H1 (cell line): Measurements from ENCODE around the gene PSMC1. TPM values are rescaled to one million over a fixed set of nuclear protein-coding genes. Genes with fewer than 3 reads are reported as not detected.

Experiments
- CTCF ChIA-PET: fragments of 300-600 bp; sonication (Branson Sonifier 250); formaldehyde crosslinking; loops from one replicate; lab custom pipeline; 2021; ENCODE audit not compliant: partially characterized antibody; lab: Charles Lee
- POLR2A ChIA-PET: fragments of 300-600 bp; sonication (Branson Sonifier 250); formaldehyde crosslinking; loops from one replicate; lab custom pipeline; 2021; ENCODE audit warnings: inconsistent platforms; ENCODE audit not compliant: partially characterized antibody; lab: Charles Lee
- DNase-seq, 2 experiments: peaks; one replicate each; pipeline versions ENCODE4 v3.0.0 to v3.0.0-alpha.2; 2010 to 2022; ENCODE audit warnings: low spot score in 2 of 2, low read depth in 1 of 2, mixed read lengths in 1 of 2
- FAIRE-seq: peaks from 2 replicates; lab custom pipeline; 2011; peaks lifted over from hg19 to GRCh38; lab: Jason Lieb, UNC
- H2AFZ ChIP-seq: 2 replicates; pipeline ENCODE4 v1.8.1; 2012; ENCODE audit warnings: low read length, inconsistent platforms
- H2AK5ac ChIP-seq: 2 replicates; pipeline ENCODE4 v1.6.1; 2013; ENCODE audit warnings: low read depth, low read length
- H2BK120ac ChIP-seq: replicated peaks from 2 replicates; pipeline ENCODE3; 2013; ENCODE audit warnings: low read depth, low read length, inconsistent platforms
- H2BK12ac ChIP-seq: 2 replicates; pipeline ENCODE4 v1.6.1; 2013; ENCODE audit warnings: low read depth, low read length
- H2BK15ac ChIP-seq: 2 replicates; pipeline ENCODE4 v1.6.1; 2013; ENCODE audit warnings: low read length
- H2BK20ac ChIP-seq: 2 replicates; pipeline ENCODE4 v1.6.1; 2013; ENCODE audit warnings: low read length
- H2BK5ac ChIP-seq: 2 replicates; pipeline ENCODE4 v1.6.1; 2013; ENCODE audit warnings: low read depth, low read length
- H3K14ac ChIP-seq: 2 replicates; pipeline ENCODE4 v1.6.1; 2013; ENCODE audit warnings: inconsistent platforms; ENCODE audit not compliant: insufficient read length
- H3K18ac ChIP-seq: 2 replicates; pipeline ENCODE4 v1.6.1; 2013; ENCODE audit warnings: low read length; ENCODE audit errors: extremely low read depth
- H3K23ac ChIP-seq: 2 replicates; pipeline ENCODE4 v1.6.1; 2013; ENCODE audit warnings: inconsistent platforms; ENCODE audit not compliant: insufficient read length
- H3K23me2 ChIP-seq: 2 replicates; pipeline ENCODE4 v1.6.1; 2013; ENCODE audit warnings: low read depth, low read length
- H3K27ac ChIP-seq: 2 replicates; pipeline ENCODE4 v1.6.1; 2011; ENCODE audit warnings: low read depth, low read length, inconsistent platforms
- H3K27me3 ChIP-seq, 4 experiments: replicated peaks in 1 of 4; 1 replicate in 1 of 4; 2 replicates in 3 of 4; pipeline versions ENCODE4 v1.6.1 to v1.8.1; 2011 to 2013; ENCODE audit warnings: low read length in 3 of 4, mild to moderate bottlenecking in 3 of 4, inconsistent platforms in 2 of 4, mixed read lengths in 2 of 4, moderate library complexity in 1 of 4; ENCODE audit not compliant: control insufficient read depth in 3 of 4, insufficient read depth in 3 of 4; ENCODE audit errors: extremely low read depth in 1 of 4
- H3K36me3 ChIP-seq, 4 experiments: 2 replicates each; pipeline versions ENCODE4 v1.6.1 to v1.8.1; 2011 to 2013; ENCODE audit warnings: mild to moderate bottlenecking in 4 of 4, low read length in 3 of 4, moderate library complexity in 2 of 4, control low read depth in 1 of 4, inconsistent platforms in 1 of 4; ENCODE audit not compliant: insufficient read depth in 4 of 4, control insufficient read depth in 2 of 4
- H3K4ac ChIP-seq: replicated peaks from 2 replicates; pipeline ENCODE3; 2013; ENCODE audit warnings: low read length, low read depth, mixed read lengths, inconsistent platforms; ENCODE audit not compliant: insufficient read length
- H3K4me1 ChIP-seq, 4 experiments: replicated peaks in 1 of 4; 1 replicate in 1 of 4; 2 replicates in 3 of 4; pipeline versions ENCODE4 v1.6.1 to v1.8.1; 2011 to 2013; ENCODE audit warnings: low read length in 3 of 4, inconsistent platforms in 2 of 4, mixed read lengths in 1 of 4; ENCODE audit not compliant: insufficient read depth in 4 of 4, control insufficient read depth in 3 of 4
- H3K4me2 ChIP-seq, 2 experiments: 2 replicates each; pipeline versions ENCODE4 v1.6.1 to v1.8.1; 2011 to 2013; ENCODE audit warnings: low read depth in 2 of 2, low read length in 2 of 2, control low read depth in 1 of 2, inconsistent platforms in 1 of 2, mild to moderate bottlenecking in 1 of 2; ENCODE audit not compliant: insufficient read depth in 1 of 2
- H3K4me3 ChIP-seq, 4 experiments: fragments of 200-600, 300-600 bp in 1 of 4; sonication (generic), shearing (Covaris generic), sonication (Bioruptor Twin) in 1 of 4; 2 replicates each; pipeline versions ENCODE4 v1.5.1 to v1.8.1; 2011 to 2016; ENCODE audit warnings: low read length in 4 of 4, low read depth in 3 of 4, control low read depth in 2 of 4, inconsistent platforms in 2 of 4, mild to moderate bottlenecking in 2 of 4, mixed read lengths in 1 of 4, moderate library complexity in 1 of 4; ENCODE audit not compliant: insufficient read depth in 2 of 4; ENCODE audit errors: extremely low read depth in 1 of 4
- H3K56ac ChIP-seq: replicated peaks from 2 replicates; pipeline ENCODE3; 2013; ENCODE audit warnings: low read depth, mild to moderate bottlenecking, mixed read lengths, low read length, inconsistent platforms; ENCODE audit not compliant: insufficient read length
- H3K79me1 ChIP-seq: 2 replicates; pipeline ENCODE4 v1.6.1; 2013; ENCODE audit warnings: low read depth, low read length, control low read depth
- H3K79me2 ChIP-seq, 2 experiments: 2 replicates each; pipeline versions ENCODE4 v1.6.1 to v1.8.1; 2012 to 2013; ENCODE audit warnings: low read length in 2 of 2, mild to moderate bottlenecking in 2 of 2, inconsistent platforms in 1 of 2; ENCODE audit not compliant: insufficient read depth in 2 of 2, control insufficient read depth in 1 of 2
- H3K9ac ChIP-seq, 4 experiments: replicated peaks in 1 of 4; 1 replicate in 1 of 4; 2 replicates in 3 of 4; pipeline versions ENCODE4 v1.6.1 to v1.8.1; 2011 to 2013; ENCODE audit warnings: low read depth in 3 of 4, low read length in 3 of 4, control low read depth in 2 of 4, mild to moderate bottlenecking in 2 of 4, moderate library complexity in 2 of 4, inconsistent platforms in 1 of 4; ENCODE audit errors: extremely low read depth in 1 of 4
- H3K9me3 ChIP-seq, 2 experiments: 2 replicates each; pipeline versions ENCODE4 v1.6.1 to v1.8.1; 2012 to 2013; ENCODE audit warnings: mild to moderate bottlenecking in 2 of 2, moderate library complexity in 2 of 2, control low read depth in 1 of 2, inconsistent platforms in 1 of 2, low read depth in 1 of 2, low read length in 1 of 2, mixed read lengths in 1 of 2; ENCODE audit not compliant: insufficient read depth in 2 of 2
- H4K20me1 ChIP-seq, 2 experiments: replicated peaks in 1 of 2; 2 replicates each; pipeline versions ENCODE3 to v1.8.1; 2011 to 2013; ENCODE audit warnings: inconsistent platforms in 2 of 2, low read length in 2 of 2, mild to moderate bottlenecking in 1 of 2; ENCODE audit not compliant: insufficient read depth in 2 of 2, control insufficient read depth in 1 of 2
- H4K5ac ChIP-seq: 2 replicates; pipeline ENCODE4 v1.6.1; 2013; ENCODE audit warnings: low read length, low read depth, mixed read lengths, inconsistent platforms; ENCODE audit not compliant: insufficient read length
- H4K8ac ChIP-seq: 2 replicates; pipeline ENCODE4 v1.8.0; 2013; ENCODE audit warnings: mild to moderate bottlenecking, moderate library complexity, low read length, inconsistent platforms; ENCODE audit not compliant: insufficient read depth; ENCODE audit errors: extremely low read depth
- H4K91ac ChIP-seq: replicated peaks from 2 replicates; pipeline ENCODE3; 2013; ENCODE audit warnings: low read length, mixed read lengths, inconsistent platforms; ENCODE audit not compliant: insufficient read length
- BACH1 ChIP-seq: IDR thresholded peaks from 2 replicates; pipeline ENCODE4 v1.6.1; 2012; ENCODE audit warnings: low read length, improper control_type of control experiment
- BCL11A ChIP-seq, 2 experiments: IDR thresholded peaks; one replicate each; pipeline ENCODE4 v1.6.1; 2011; ENCODE audit warnings: low read depth in 2 of 2, low read length in 2 of 2, mild to moderate bottlenecking in 2 of 2
- CBX5 ChIP-seq: fragments of 300-800, 300-1000 bp; sonication (generic); IDR thresholded peaks from 2 replicates; pipeline ENCODE4 v1.7.1; 2016; ENCODE audit warnings: antibody characterized with exemption, low read length, low read depth
- CHD2 ChIP-seq: IDR thresholded peaks from 2 replicates; pipeline ENCODE4 v1.6.1; 2012; ENCODE audit warnings: low read length, improper control_type of control experiment
- CTCF ChIP-seq, 3 experiments: IDR thresholded peaks; 1 replicate in 2 of 3; 2 replicates in 1 of 3; pipeline versions ENCODE4 v1.5.1 to v1.6.1; 2011; ENCODE audit warnings: low read length in 3 of 3, mild to moderate bottlenecking in 3 of 3, inconsistent platforms in 2 of 3, low read depth in 1 of 3, moderate library complexity in 1 of 3; ENCODE audit not compliant: insufficient read depth in 1 of 3; ENCODE audit errors: control extremely low read depth in 1 of 3
- FOSL1 ChIP-seq: IDR thresholded peaks from 2 replicates; pipeline ENCODE4 v1.6.1; 2011; ENCODE audit warnings: mild to moderate bottlenecking, low read depth, low read length, moderate library complexity; ENCODE audit not compliant: insufficient read depth
- JUN ChIP-seq: IDR thresholded peaks from 2 replicates; pipeline ENCODE4 v1.6.1; 2011; ENCODE audit warnings: low read depth, mild to moderate bottlenecking, improper control_type of control experiment, low read length
- NRF1 ChIP-seq: IDR thresholded peaks from 2 replicates; pipeline ENCODE4 v1.6.1; 2011; ENCODE audit warnings: mild to moderate bottlenecking, low read depth, low read length, improper control_type of control experiment
- SRF ChIP-seq: IDR thresholded peaks from 2 replicates; pipeline ENCODE4 v1.6.1; 2011; ENCODE audit warnings: mild to moderate bottlenecking, low read depth, low read length, moderate library complexity
- TEAD4 ChIP-seq: IDR thresholded peaks from 2 replicates; pipeline ENCODE4 v1.6.1; 2012; ENCODE audit warnings: low read depth, low read length, inconsistent platforms, mixed read lengths
- USF2 ChIP-seq: IDR thresholded peaks from 2 replicates; pipeline ENCODE4 v1.6.1; 2011; ENCODE audit warnings: low read length, improper control_type of control experiment
- WGBS, 2 experiments: shearing (Covaris generic) in 1 of 2; methylation state at CpG; one replicate each; pipeline versions ENCODE4 v1.1.6 to v1.1.7; 2013 to 2015; ENCODE audit warnings: low lambda C conversion rate in 2 of 2, mixed read lengths in 2 of 2, inconsistent platforms in 1 of 2, low coverage in 1 of 2, missing lambda C conversion rate in 1 of 2; ENCODE audit not compliant: insufficient replicate concordance in 2 of 2, insufficient coverage in 1 of 2, insufficient read length in 1 of 2; ENCODE audit errors: extremely low coverage in 1 of 2, missing lambda C conversion rate in 1 of 2; 5-methylcytosine and 5-hydroxymethylcytosine counted together
- polyA plus RNA-seq, 7 experiments: library from polyadenylated mRNA; depleted of rRNA in 3 of 7; stranded (reverse) in 5 of 7; unstranded in 2 of 7; fragments of >200 nt in 5 of 7; fragments of 200-250 nt in 2 of 7; gene quantifications; 1 replicate in 5 of 7; 2 replicates in 1 of 7; 4 replicates in 1 of 7; pipeline versions ENCODE4 v1.2.1 to v1.2.3, GENCODE V29; 2011 to 2013; ENCODE audit warnings: missing spikeins in 2 of 7, mixed read lengths in 2 of 7
- total RNA-seq: library from RNA; stranded (reverse); fragmentation: NEBNext Ultra II Directional; extraction: Animal tissue kit (Norgen Biotek cat#: 25700); gene quantifications from 2 replicates; pipeline ENCODE4 v1.2.1, GENCODE V29; 2021

The PSMC1 gene
- total and polyA plus RNA-seq, 2 of the 8 experiments (the other 6 are each of a cell fraction or from before 2014, with no cell fraction given), result 46.2 to 99.6 TPM

- Histone ChIP-seq H3K23ac (no peak overlapping the region), H3K27me3 (no peaks in the 10 kb centered on the region), H3K79me1 (no peaks in the 10 kb centered on the region; the same call in 1 of the 2 replicates), H3K9ac (no peak overlapping the region), H3K56ac (no peak overlapping the region), H3K4me3 (no peak overlapping the region), H3K79me2 (peaks cover 0 to 8% of the 10 kb centered on the region in 2 experiments; a peak in 1 of 4 replicates), H3K4me2 (no peak overlapping the region), H3K9me3 (no peaks in the 10 kb centered on the region), H3K27ac (no peak overlapping the region), H3K4me1 (no peaks in the 10 kb centered on the region), H4K20me1 (no peaks in the 10 kb centered on the region), H2BK15ac (no peak overlapping the region), H3K4ac (no peak overlapping the region), H2AK5ac (no peak overlapping the region), H4K91ac (no peak overlapping the region), H4K5ac (no peak overlapping the region), H3K18ac (no peak overlapping the region), H2BK20ac (no peak overlapping the region), H4K8ac (no peak overlapping the region), H3K23me2 (no peaks in the 10 kb centered on the region), H2BK120ac (no peak overlapping the region), H2AFZ (no peak overlapping the region), H2BK5ac (no peak overlapping the region), H3K14ac (no peak overlapping the region), H2BK12ac (no peak overlapping the region), H3K36me3 (peaks cover 2 to 23% (median 3%) of the 10 kb centered on the region in 4 experiments; a peak in 5 of 8 replicates)
- ChIA-PET POLR2A (interaction anchor here (1.9 kb wide), 1 partner anchor 11 kb away, joined by 5 read pairs; no protein-coding TSS in a partner anchor), CTCF (interaction anchor here (0.8 to 1.9 kb wide), 6 partner anchors 9 to 234 kb away, joined by 3 to 5 read pairs (median 3); no protein-coding TSS in a partner anchor)
- 91% methylated on average over 3 of the region's 3 CpGs; no CpG with 5 or more reads in 1 of the 2 experiments for WGBS, 2 experiments
- FAIRE-seq (no peak), DNase-seq (no peak)
- no peak for TF ChIP-seq BCL11A (IDR thresholded peaks at IDR 0.05; ENCODE audit: low read depth in 2 of 2, low read length in 2 of 2)
- no peak for TF ChIP-seq NRF1
- no peak for TF ChIP-seq CTCF (IDR thresholded peaks at IDR 0.05; ENCODE audit: control extremely low read depth in 1 of 3, insufficient read depth in 1 of 3, low read depth in 1 of 3, low read length in 3 of 3)
- no peak for TF ChIP-seq CHD2
- no peak for TF ChIP-seq BACH1
- no peak for TF ChIP-seq USF2
- no peak for TF ChIP-seq JUN
- no peak for TF ChIP-seq CBX5
- TF ChIP-seq TEAD4, result no peak
- TF ChIP-seq FOSL1, result no peak
- no peak for TF ChIP-seq SRF
Measured at GRCh38 chr14:90319173-90319572, 62.8 kb downstream of the PSMC1 start.
